Sigmoid colon (tissue), 7 donors: ENCODE results near the gene PDZD11. TPM values are rescaled to one million over a fixed set of nuclear protein-coding genes. Genes with fewer than 3 reads are reported as not detected.
"Not testable (repeated sequence)": the region's sequence is repeated elsewhere in the genome, so short reads cannot be mapped to it uniquely, and the experiment has no call there.

ENCODE experiments used
- DNase-seq: peaks from one replicate; pipeline ENCODE4 v3.0.0-alpha.2; 2019
- H3K27ac ChIP-seq, 4 donors: fragments of 200-600 bp; sonication (generic); one replicate each; pipeline ENCODE4 v1.5.1; 2016 to 2019; ENCODE audit warnings: mild to moderate bottlenecking in 1 of 4
- H3K27me3 ChIP-seq, 3 donors: fragments of 200-600 bp; sonication (generic); one replicate each; pipeline ENCODE4 v1.5.1; 2019; ENCODE audit warnings: mild to moderate bottlenecking in 1 of 3
- H3K36me3 ChIP-seq, 4 donors: fragments of 200-600 bp; sonication (generic); one replicate each; pipeline ENCODE4 v1.5.1; 2016 to 2019
- H3K4me1 ChIP-seq, 4 donors: fragments of 200-600 bp; sonication (generic); one replicate each; pipeline ENCODE4 v1.5.1; 2017 to 2019
- H3K4me3 ChIP-seq, 4 donors: fragments of 200-600 bp; sonication (generic); one replicate each; pipeline ENCODE4 v1.5.1; 2017 to 2019; ENCODE audit warnings: mild to moderate bottlenecking in 2 of 4, moderate library complexity in 1 of 4
- H3K9me3 ChIP-seq, 4 donors: fragments of 200-600 bp in 3 of 4; sonication (generic) in 3 of 4; one replicate each; pipeline versions ENCODE4 v1.5.1 to v1.6.1; 2013 to 2019
- EP300 ChIP-seq, 4 donors: sonication (generic); formaldehyde crosslinking; IDR thresholded peaks; one replicate each; pipeline ENCODE4 v1.6.1; 2017; ENCODE audit warnings: antibody characterized with exemption in 4 of 4
- POLR2A ChIP-seq, 2 donors: fragments of 450-650 bp; IDR thresholded peaks; one replicate each; pipeline ENCODE4 v1.6.1; 2016; ENCODE audit warnings: antibody characterized with exemption in 2 of 2, mild to moderate bottlenecking in 2 of 2, moderate library complexity in 2 of 2
- POLR2AphosphoS5 ChIP-seq, 4 donors: sonication (generic); formaldehyde crosslinking; IDR thresholded peaks; one replicate each; pipeline ENCODE4 v1.6.1; 2017; ENCODE audit warnings: antibody characterized with exemption in 4 of 4
- WGBS, 2 donors: extraction: QIAGEN DNeasy Blood & Tissue Kit; methylation state at CpG; one replicate each; pipeline ENCODE4 v1.1.7; 2013; 5-methylcytosine and 5-hydroxymethylcytosine counted together
- intact Hi-C: fragments of 100-400 bp; cut with DNase I; formaldehyde crosslinking; loops from one replicate; pipeline ENCODE4 v1.15.1; 2023
- polyA plus RNA-seq, 3 donors: library from polyadenylated mRNA; stranded (reverse); fragments of 200-250 nt; gene quantifications; one replicate each; pipeline ENCODE4 v1.2.3, GENCODE V29; 2013
- total RNA-seq, 4 donors: library from RNA; depleted of rRNA; stranded (reverse); fragments of >200 nt; gene quantifications; one replicate each; pipeline ENCODE4 v1.1.0, GENCODE V29; 2016
- TF ChIP-seq, protein P1 (sequence below), 4 experiments: fragments of 450-650 bp in 3 of 4; fragments of 200-600 bp in 1 of 4; IDR thresholded peaks; one replicate each; pipeline ENCODE4 v1.5.1; 2016 to 2019; ENCODE audit warnings: antibody characterized with exemption in 4 of 4, mild to moderate bottlenecking in 3 of 4, moderate library complexity in 2 of 4
- donor health status: healthy with polysubstance abuse.
- donor health status: Bipolar disorder and iron deficiency.
- donor health status: healthy.

The PDZD11 gene
- total and polyA plus RNA-seq, 7 donors, result 21.2 to 115 (median 32.8) TPM

DNA sequence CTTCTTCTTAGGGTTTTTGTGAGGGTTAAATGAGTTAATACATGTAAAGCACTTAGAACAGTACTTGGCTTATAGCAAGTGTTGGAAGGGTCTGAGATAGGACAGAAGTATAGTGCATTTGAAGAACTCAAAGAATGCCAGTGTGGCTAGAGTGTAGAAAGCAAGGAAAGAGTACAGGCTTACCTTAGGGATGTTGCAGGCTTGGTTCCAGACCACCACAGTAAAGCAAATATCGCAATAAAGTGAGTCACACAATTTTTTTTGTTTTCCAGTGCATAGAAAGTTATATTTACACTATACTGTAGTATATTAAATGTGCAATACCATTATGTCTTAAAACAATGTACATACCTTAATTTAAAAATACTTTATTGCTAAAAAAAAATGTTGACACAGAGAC, 41.4 kb upstream of the PDZD11 start:
- TF ChIP-seq, protein P1, sequence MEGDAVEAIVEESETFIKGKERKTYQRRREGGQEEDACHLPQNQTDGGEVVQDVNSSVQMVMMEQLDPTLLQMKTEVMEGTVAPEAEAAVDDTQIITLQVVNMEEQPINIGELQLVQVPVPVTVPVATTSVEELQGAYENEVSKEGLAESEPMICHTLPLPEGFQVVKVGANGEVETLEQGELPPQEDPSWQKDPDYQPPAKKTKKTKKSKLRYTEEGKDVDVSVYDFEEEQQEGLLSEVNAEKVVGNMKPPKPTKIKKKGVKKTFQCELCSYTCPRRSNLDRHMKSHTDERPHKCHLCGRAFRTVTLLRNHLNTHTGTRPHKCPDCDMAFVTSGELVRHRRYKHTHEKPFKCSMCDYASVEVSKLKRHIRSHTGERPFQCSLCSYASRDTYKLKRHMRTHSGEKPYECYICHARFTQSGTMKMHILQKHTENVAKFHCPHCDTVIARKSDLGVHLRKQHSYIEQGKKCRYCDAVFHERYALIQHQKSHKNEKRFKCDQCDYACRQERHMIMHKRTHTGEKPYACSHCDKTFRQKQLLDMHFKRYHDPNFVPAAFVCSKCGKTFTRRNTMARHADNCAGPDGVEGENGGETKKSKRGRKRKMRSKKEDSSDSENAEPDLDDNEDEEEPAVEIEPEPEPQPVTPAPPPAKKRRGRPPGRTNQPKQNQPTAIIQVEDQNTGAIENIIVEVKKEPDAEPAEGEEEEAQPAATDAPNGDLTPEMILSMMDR (IDR thresholded peaks at IDR 0.05), result no peak
- TF ChIP-seq POLR2A (IDR thresholded peaks at IDR 0.05) (no peak), EP300 (IDR thresholded peaks at IDR 0.05) (no peak), POLR2AphosphoS5 (IDR thresholded peaks at IDR 0.05) (no peak)
- Histone ChIP-seq H3K4me3 (no peak overlapping the region), H3K27ac (no peak overlapping the region), H3K27me3 (no peaks in the 10 kb centered on the region), H3K4me1 (no peaks in the 10 kb centered on the region), H3K36me3 (no peaks in the 10 kb centered on the region), H3K9me3 (no peaks in the 10 kb centered on the region)
- WGBS, 2 donors, result 100% methylated on average over 1 of the region's 1 CpG
- intact Hi-C loops, result no loop called here
- no peak for DNase-seq

DNA sequence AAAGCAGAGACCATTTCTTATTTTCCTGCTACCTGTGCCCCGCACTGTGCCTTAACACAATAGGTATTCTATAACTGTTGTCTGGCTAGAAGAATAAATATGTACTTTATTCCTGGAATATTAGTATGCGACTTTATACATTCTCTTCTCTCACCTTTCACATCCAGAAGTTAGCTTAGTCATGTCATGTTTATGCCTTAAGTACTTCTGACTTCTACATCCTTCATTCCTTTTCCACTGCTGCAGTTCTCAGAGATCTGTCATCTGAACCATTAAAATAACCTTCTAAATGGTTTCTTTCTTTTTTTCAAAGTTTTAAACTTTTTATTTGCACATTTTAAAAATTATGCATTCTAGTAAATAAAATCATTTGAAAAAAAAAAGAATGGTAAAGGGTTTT, 34.6 kb upstream of the PDZD11 start:
- DNase-seq, result no peak
- Histone ChIP-seq H3K4me3 (no peak overlapping the region), H3K4me1 (no peaks in the 10 kb centered on the region), H3K9me3 (no peaks in the 10 kb centered on the region), H3K27me3 (no peaks in the 10 kb centered on the region), H3K36me3 (no peaks in the 10 kb centered on the region), H3K27ac (no peak overlapping the region)
- intact Hi-C loops, result no loop called here
- 94 to 96% methylated on average over 2 of the region's 2 CpGs for WGBS, 2 donors
- no peak for TF ChIP-seq POLR2AphosphoS5 (IDR thresholded peaks at IDR 0.05)
- TF ChIP-seq POLR2A (IDR thresholded peaks at IDR 0.05), result no peak
- no peak for TF ChIP-seq EP300 (IDR thresholded peaks at IDR 0.05)
- TF ChIP-seq, protein P1 (IDR thresholded peaks at IDR 0.05), result no peak

DNA sequence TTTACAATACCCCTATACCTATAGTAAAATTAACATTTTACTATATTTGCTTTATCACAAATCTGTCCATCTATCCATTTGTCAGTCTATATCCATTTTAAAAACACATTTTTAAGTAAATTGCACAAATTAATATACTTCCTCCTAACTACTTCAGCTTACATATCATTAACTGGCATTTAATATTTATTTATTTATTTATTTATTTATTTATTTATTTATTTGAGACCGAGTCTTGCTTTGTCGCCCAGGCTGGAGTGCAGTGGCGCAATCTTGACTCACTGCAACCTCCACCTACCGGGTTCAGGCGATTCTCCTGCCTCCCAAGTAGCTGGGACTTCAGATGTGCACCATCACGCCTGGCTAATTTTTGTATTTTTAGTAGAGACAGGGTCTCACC, 33.9 kb upstream of the PDZD11 start:
- DNase-seq, H3K36me3 ChIP-seq, H3K4me3 ChIP-seq, H3K9me3 ChIP-seq, intact Hi-C loops, H3K4me1 ChIP-seq, H3K27ac ChIP-seq, H3K27me3 ChIP-seq: not testable (repeated sequence)
- 98% methylated on average over 6 of the region's 6 CpGs for WGBS, 2 donors

DNA sequence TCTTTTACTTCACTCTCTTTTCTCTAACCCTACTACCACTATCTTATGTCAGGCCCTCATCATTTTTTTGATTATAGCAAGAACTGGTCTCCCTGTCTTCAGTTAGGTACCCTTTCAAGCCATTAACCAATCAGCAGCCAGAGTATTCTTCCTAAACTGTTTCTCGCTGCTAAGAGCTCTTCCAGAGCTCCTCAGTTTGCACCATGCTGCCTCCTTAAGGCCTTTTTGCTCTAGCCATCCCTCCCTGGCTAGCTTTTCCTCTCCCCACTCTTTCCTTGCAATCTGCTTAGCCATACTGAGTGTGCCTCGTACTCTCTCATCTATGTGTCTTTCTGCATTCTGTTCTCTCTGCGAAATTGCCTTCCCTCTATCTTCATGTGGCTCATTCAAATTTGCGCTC, 33.1 kb upstream of the PDZD11 start:
- no peaks in the 10 kb centered on the region for H3K4me1 ChIP-seq
- H3K36me3 ChIP-seq, result no peaks in the 10 kb centered on the region
- TF ChIP-seq, protein P1 (IDR thresholded peaks at IDR 0.05), result no peak
- TF ChIP-seq POLR2AphosphoS5 (IDR thresholded peaks at IDR 0.05) (no peak), EP300 (IDR thresholded peaks at IDR 0.05) (no peak), POLR2A (IDR thresholded peaks at IDR 0.05) (no peak)
- H3K4me3 ChIP-seq, result no peak overlapping the region
- WGBS, 2 donors, result 96 to 97% methylated on average over 4 of the region's 4 CpGs
- no peak overlapping the region for H3K27ac ChIP-seq
- intact Hi-C loops, result no loop called here
- no peak for DNase-seq
- no peaks in the 10 kb centered on the region for H3K9me3 ChIP-seq
- H3K27me3 ChIP-seq, result no peaks in the 10 kb centered on the region

DNA sequence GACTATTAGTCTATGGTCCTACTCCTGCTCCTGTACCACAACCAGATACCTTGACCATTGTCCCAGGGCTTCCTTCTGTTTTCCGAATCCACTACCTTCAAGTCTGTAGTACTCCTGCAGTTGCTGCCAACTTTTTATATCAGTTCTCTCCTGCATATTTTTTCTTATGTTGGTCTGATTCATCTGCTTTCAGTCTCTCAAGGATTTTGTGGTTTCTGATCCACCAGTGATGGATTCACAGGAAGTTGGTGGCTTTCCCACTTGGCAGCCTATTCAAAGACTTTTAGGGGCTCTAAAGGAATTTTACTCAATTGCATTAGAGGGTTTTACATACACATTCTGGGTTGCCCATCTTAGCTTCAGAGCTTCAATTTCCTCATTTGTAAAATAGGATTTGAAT, 23.8 kb upstream of the PDZD11 start:
- no peaks in the 10 kb centered on the region for H3K27me3 ChIP-seq
- H3K4me1 ChIP-seq, result no peaks in the 10 kb centered on the region
- TF ChIP-seq, protein P1 (IDR thresholded peaks at IDR 0.05), result no peak
- TF ChIP-seq POLR2A (IDR thresholded peaks at IDR 0.05) (no peak), POLR2AphosphoS5 (IDR thresholded peaks at IDR 0.05) (no peak), EP300 (IDR thresholded peaks at IDR 0.05) (no peak)
- no peak overlapping the region for H3K4me3 ChIP-seq
- WGBS, 2 donors, result 86 to 89% methylated on average over 1 of the region's 1 CpG
- no peaks in the 10 kb centered on the region for H3K9me3 ChIP-seq
- DNase-seq, result no peak
- no peak overlapping the region for H3K27ac ChIP-seq
- intact Hi-C loops, result no loop called here
- no peaks in the 10 kb centered on the region for H3K36me3 ChIP-seq
